HFF-Myc (cell line): ENCODE measurements around the gene FOXK2.
A peak's percentile ranks its signal among the peaks of the same experiment; 100 is the strongest.
"Not testable (repeated sequence)": the region's sequence is repeated elsewhere in the genome, so short reads cannot be mapped to it uniquely, and the experiment has no call there.

Experiments used
- DNase-seq: peaks from one replicate; pipeline ENCODE4 v3.0.0-alpha.2; 2011; ENCODE audit warnings: low read depth; ENCODE audit errors: extremely low read depth
- H3K4me3 ChIP-seq: replicated peaks from 2 replicates; pipeline ENCODE4 v1.5.1; 2011; ENCODE audit warnings: low read depth, mild to moderate bottlenecking, control low read depth, low read length
- TF ChIP-seq, protein P1 (sequence below): IDR thresholded peaks from 2 replicates; pipeline ENCODE4 v1.5.1; 2012; ENCODE audit warnings: mild to moderate bottlenecking, low read depth, low read length, control low read depth; ENCODE audit errors: missing control alignments

FOXK2 gene

DNA sequence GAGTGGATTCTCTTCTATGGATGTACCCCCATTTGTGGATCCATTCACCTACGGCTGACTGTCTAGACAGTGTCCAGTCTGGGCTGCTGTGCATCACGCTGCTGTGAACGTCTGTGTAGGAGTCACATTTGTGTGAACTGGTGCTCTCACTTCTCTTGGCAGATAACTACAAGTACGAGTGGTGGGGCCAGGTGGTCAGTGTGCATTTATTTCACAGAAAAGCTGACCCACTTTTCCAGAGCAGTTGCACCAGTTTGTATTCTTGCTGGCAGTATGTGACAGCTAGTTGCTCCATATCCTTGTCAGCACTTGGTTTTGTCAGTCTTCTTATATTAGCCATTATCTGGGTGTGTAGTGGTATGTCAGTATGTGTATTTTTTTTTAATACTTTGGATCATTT lies 28.4 kb downstream of the FOXK2 start:
- no peak overlapping the region for H3K4me3 ChIP-seq
- no peak for DNase-seq
- TF ChIP-seq, protein P1, sequence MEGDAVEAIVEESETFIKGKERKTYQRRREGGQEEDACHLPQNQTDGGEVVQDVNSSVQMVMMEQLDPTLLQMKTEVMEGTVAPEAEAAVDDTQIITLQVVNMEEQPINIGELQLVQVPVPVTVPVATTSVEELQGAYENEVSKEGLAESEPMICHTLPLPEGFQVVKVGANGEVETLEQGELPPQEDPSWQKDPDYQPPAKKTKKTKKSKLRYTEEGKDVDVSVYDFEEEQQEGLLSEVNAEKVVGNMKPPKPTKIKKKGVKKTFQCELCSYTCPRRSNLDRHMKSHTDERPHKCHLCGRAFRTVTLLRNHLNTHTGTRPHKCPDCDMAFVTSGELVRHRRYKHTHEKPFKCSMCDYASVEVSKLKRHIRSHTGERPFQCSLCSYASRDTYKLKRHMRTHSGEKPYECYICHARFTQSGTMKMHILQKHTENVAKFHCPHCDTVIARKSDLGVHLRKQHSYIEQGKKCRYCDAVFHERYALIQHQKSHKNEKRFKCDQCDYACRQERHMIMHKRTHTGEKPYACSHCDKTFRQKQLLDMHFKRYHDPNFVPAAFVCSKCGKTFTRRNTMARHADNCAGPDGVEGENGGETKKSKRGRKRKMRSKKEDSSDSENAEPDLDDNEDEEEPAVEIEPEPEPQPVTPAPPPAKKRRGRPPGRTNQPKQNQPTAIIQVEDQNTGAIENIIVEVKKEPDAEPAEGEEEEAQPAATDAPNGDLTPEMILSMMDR = no peak

DNA sequence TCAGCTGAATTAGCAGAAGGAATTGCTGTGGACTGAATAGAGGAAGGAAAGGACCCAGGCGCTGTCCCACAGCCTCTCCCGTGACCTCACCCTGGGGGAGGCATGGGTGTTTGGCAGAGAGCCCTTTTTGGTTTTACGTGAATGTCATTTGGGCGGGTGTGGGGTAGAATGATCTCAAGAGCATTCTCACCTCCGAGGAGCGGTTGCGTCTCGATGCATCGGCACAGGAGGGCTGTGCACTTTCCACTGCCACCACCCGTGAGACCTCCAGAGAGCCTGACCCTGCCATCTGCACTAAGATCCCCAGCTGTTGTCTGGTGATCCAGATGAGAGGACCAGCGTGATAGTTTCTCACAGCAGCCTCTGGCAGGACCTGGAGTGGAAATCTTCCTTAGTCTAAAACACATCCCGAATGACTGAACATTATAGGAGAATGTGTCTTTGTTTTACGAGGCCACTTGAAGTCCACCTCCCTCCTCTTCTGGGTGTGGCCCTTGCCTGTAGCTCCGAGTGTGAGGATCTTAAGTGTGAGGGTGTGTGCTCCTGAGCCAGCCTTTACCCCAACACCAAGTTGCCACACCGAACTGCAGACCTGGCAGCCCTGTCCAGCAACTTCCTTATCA lies 29.3 kb downstream of the FOXK2 start:
- no peak overlapping the region for H3K4me3 ChIP-seq
- no peak for DNase-seq
- TF ChIP-seq, protein P1 = no peak

- DNase-seq = no peak
- TF ChIP-seq, protein P1 = peak; percentile 68
- H3K4me3 ChIP-seq = no peak overlapping the region
Observed at GRCh38 chr17:82551779-82552457, 32.4 kb downstream of the FOXK2 start.

DNA sequence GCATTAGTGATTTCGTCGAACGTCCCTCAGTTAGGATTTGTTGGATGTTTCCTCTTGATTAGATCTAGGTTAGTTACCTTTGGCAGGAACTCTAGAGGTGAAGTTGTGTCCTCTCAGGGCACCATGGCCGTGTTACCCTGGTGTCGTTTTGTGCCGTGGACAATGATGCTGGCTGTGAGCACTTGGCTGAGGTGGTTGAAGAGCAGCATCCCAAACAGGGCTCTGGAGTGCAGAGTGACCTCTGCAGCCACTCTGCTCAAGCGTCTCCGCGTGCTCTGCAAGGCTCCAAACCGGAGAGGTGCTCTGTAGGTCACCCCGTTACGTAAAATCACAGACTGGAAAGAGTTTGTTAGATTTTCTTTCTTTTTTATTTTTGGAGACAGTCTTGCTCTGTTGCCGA lies 33.0 kb downstream of the FOXK2 start:
- no peak overlapping the region for H3K4me3 ChIP-seq
- DNase-seq = no peak
- TF ChIP-seq, protein P1 = no peak

- no peak for DNase-seq
- no peak overlapping the region for H3K4me3 ChIP-seq
- TF ChIP-seq, protein P1 = no peak
Observed at GRCh38 chr17:82553210-82553930, 33.8 kb downstream of the FOXK2 start.

- DNase-seq, H3K4me3 ChIP-seq: not testable (repeated sequence)
Observed at GRCh38 chr17:82557510-82557909, 38.0 kb downstream of the FOXK2 start.

GRCh38 chr17:82559566-82560251 lies 40.2 kb downstream of the FOXK2 start:
- no peak for DNase-seq
- TF ChIP-seq, protein P1 = no peak
- H3K4me3 ChIP-seq = no peak overlapping the region
